Fibroblast of skin of back (primary cell): Measurements from ENCODE around the gene COMP.
A peak's percentile ranks its signal among the peaks of the same experiment; 100 is the strongest.

Experiments used
- DNase-seq: peaks from one replicate; pipeline ENCODE4 v3.0.0-alpha.2; 2013

The COMP gene

GRCh38 chr19:18803550-18804138 is 12.5 kb upstream of the COMP start:
- no peak for DNase-seq

- DNase-seq, result no peak
Observed at GRCh38 chr19:18802354-18802753, 11.2 kb upstream of the COMP start.

GRCh38 chr19:18800636-18801035 is 9.5 kb upstream of the COMP start:
- DNase-seq, result no peak

- no peak for DNase-seq
Observed at GRCh38 chr19:18800079-18800478, 9.0 kb upstream of the COMP start.

GRCh38 chr19:18799389-18799970 is 8.4 kb upstream of the COMP start:
- DNase-seq, result no peak

- no peak for DNase-seq
Observed at GRCh38 chr19:18798384-18799352, 7.6 kb upstream of the COMP start.

GRCh38 chr19:18796239-18796638 is 5.1 kb upstream of the COMP start:
- peak; percentile 33 for DNase-seq

- peak; percentile 25 for DNase-seq
Observed at GRCh38 chr19:18795540-18795939, 4.4 kb upstream of the COMP start.

GRCh38 chr19:18794692-18795091 is 3.6 kb upstream of the COMP start:
- DNase-seq, result no peak

- no peak for DNase-seq
Observed at GRCh38 chr19:18794029-18794313, 2.9 kb upstream of the COMP start.

- no peak for DNase-seq
Observed at GRCh38 chr19:18793144-18794028, 2.3 kb upstream of the COMP start.

GRCh38 chr19:18792661-18793060 is 1.6 kb upstream of the COMP start:
- no peak for DNase-seq

GRCh38 chr19:18791315-18791678 is 192 bp upstream of the COMP start:
- no peak for DNase-seq

GRCh38 chr19:18789883-18790565 is 1.1 kb downstream of the COMP start:
- peak; percentile 17 for DNase-seq

GRCh38 chr19:18789422-18789869 is 1.7 kb downstream of the COMP start:
- DNase-seq, result no peak

GRCh38 chr19:18788529-18789421 is 2.3 kb downstream of the COMP start:
- no peak for DNase-seq

GRCh38 chr19:18785179-18786124 is 5.7 kb downstream of the COMP start:
- DNase-seq, result peak; percentile 57

GRCh38 chr19:18784786-18785120 is 6.4 kb downstream of the COMP start:
- DNase-seq, result no peak

GRCh38 chr19:18783958-18784785 is 6.9 kb downstream of the COMP start:
- no peak for DNase-seq
